CD4-positive, CD25-positive, alpha-beta regulatory T cell (primary cell): ENCODE results near the gene PALD1. TPM values are rescaled to one million over a fixed set of nuclear protein-coding genes. Genes with fewer than 3 reads are reported as not detected.

Source experiments
- ATAC-seq, 2 donors: fragments of 150-1000 bp; cut with Tn5 transposase; one replicate each; pipeline ENCODE4 v1.10.0; 2021; ENCODE audit warnings: low read depth in 2 of 2, moderate number of reproducible peaks in 2 of 2, moderate library complexity in 1 of 2
- DNase-seq, 3 donors: peaks; one replicate each; pipeline versions ENCODE4 v3.0.0 to v3.0.0-alpha.2; 2012 to 2022; ENCODE audit warnings: mixed read lengths in 1 of 3
- H3K27ac ChIP-seq: one replicate; pipeline ENCODE4 v1.7.0; 2013; ENCODE audit warnings: mild to moderate bottlenecking, low read length; ENCODE audit not compliant: insufficient read depth, poor library complexity, severe bottlenecking
- H3K27me3 ChIP-seq: one replicate; pipeline ENCODE4 v1.7.0; 2013; ENCODE audit warnings: low read length; ENCODE audit not compliant: control insufficient read depth, insufficient read depth
- H3K36me3 ChIP-seq: one replicate; pipeline ENCODE4 v1.7.0; 2013; ENCODE audit warnings: mild to moderate bottlenecking, low read length, moderate library complexity; ENCODE audit not compliant: control insufficient read depth, insufficient read depth
- H3K4me1 ChIP-seq: 2 replicates; pipeline ENCODE4 v1.7.0; 2013; ENCODE audit warnings: mild to moderate bottlenecking, low read length; ENCODE audit not compliant: insufficient read depth, control insufficient read depth, poor library complexity, severe bottlenecking
- H3K4me3 ChIP-seq: one replicate; pipeline ENCODE4 v1.7.0; 2013; ENCODE audit warnings: low read depth, mild to moderate bottlenecking, low read length, moderate library complexity
- H3K9me3 ChIP-seq, 2 experiments: 1 replicate in 1 of 2; 2 replicates in 1 of 2; pipeline ENCODE4 v1.7.0; 2013; ENCODE audit warnings: low read length in 2 of 2, mild to moderate bottlenecking in 1 of 2, moderate library complexity in 1 of 2; ENCODE audit not compliant: control insufficient read depth in 2 of 2
- H3K27ac Mint-ChIP-seq, 3 donors: one replicate each; pipeline ENCODE4 v1.8.0; 2020 to 2022; ENCODE audit warnings: mild to moderate bottlenecking in 3 of 3, mixed read lengths in 3 of 3, moderate library complexity in 2 of 3
- H3K27me3 Mint-ChIP-seq: one replicate; pipeline ENCODE4 v1.8.0; 2022; ENCODE audit warnings: mild to moderate bottlenecking, mixed read lengths
- H3K36me3 Mint-ChIP-seq: one replicate; pipeline ENCODE4 v1.8.0; 2020; ENCODE audit warnings: mixed read lengths
- H3K4me1 Mint-ChIP-seq, 4 donors: one replicate each; pipeline ENCODE4 v1.8.0; 2020 to 2022; ENCODE audit warnings: mixed read lengths in 4 of 4, mild to moderate bottlenecking in 1 of 4
- H3K4me3 Mint-ChIP-seq, 4 donors: one replicate each; pipeline ENCODE4 v1.8.0; 2020 to 2022; ENCODE audit warnings: mild to moderate bottlenecking in 4 of 4, mixed read lengths in 4 of 4, moderate library complexity in 3 of 4
- H3K9me3 Mint-ChIP-seq, 7 donors: one replicate each; pipeline ENCODE4 v1.8.0; 2020 to 2022; ENCODE audit warnings: mixed read lengths in 7 of 7, mild to moderate bottlenecking in 3 of 7, moderate library complexity in 2 of 7
- polyA plus RNA-seq, 4 donors: library from polyadenylated mRNA; unstranded; fragments of 300-500 nt; fragmentation: Illumina TruSeq; gene quantifications; one replicate each; pipeline ENCODE4 v1.2.3, GENCODE V29; 2021
- total RNA-seq: library from RNA; stranded (reverse); gene quantifications from one replicate; pipeline ENCODE4 v1.2.3, GENCODE V29; 2022

PALD1 gene
- total and polyA plus RNA-seq, 5 donors from 2014 or later = not detected

- peak overlapping the region; percentile 18 to 79 (median 32) for H3K27ac Mint-ChIP-seq
- Histone ChIP-seq H3K27me3 (no peaks in the 10 kb centered on the region), H3K36me3 (no peaks in the 10 kb centered on the region), H3K9me3 (no peaks in the 10 kb centered on the region), H3K27ac (no peak overlapping the region), H3K4me1 (peaks cover 3% of the 10 kb centered on the region), H3K4me3 (peak overlapping the region; percentile 68)
- H3K4me3 Mint-ChIP-seq = peak overlapping the region; percentile 5 to 86 (median 72)
- DNase-seq = peak; percentile 42 to 78 (median 64)
- H3K4me1 Mint-ChIP-seq = peaks cover 4 to 17% (median 11%) of the 10 kb centered on the region in 4 donors
- ATAC-seq = peak; percentile 88 to 91
- peaks cover 7% of the 10 kb centered on the region for H3K27me3 Mint-ChIP-seq
- H3K36me3 Mint-ChIP-seq = no peaks in the 10 kb centered on the region
- H3K9me3 Mint-ChIP-seq = no peaks in the 10 kb centered on the region
Observed at GRCh38 chr10:70558871-70559810, 80.6 kb downstream of the PALD1 start.

- H3K9me3 Mint-ChIP-seq = no peaks in the 10 kb centered on the region
- Histone ChIP-seq H3K4me1 (peaks cover 3% of the 10 kb centered on the region), H3K27ac (no peak overlapping the region), H3K36me3 (no peaks in the 10 kb centered on the region), H3K4me3 (no peak overlapping the region), H3K9me3 (no peaks in the 10 kb centered on the region), H3K27me3 (no peaks in the 10 kb centered on the region)
- H3K27ac Mint-ChIP-seq = peak overlapping the region in 2 of 3 donors; percentile 18 to 32
- peak overlapping the region in 2 of 4 donors; percentile 64 to 86 for H3K4me3 Mint-ChIP-seq
- H3K27me3 Mint-ChIP-seq = peaks cover 7% of the 10 kb centered on the region
- no peak for ATAC-seq
- peaks cover 4 to 17% (median 11%) of the 10 kb centered on the region in 4 donors for H3K4me1 Mint-ChIP-seq
- no peak for DNase-seq
- H3K36me3 Mint-ChIP-seq = no peaks in the 10 kb centered on the region
Observed at GRCh38 chr10:70559861-70560260, 81.3 kb downstream of the PALD1 start.

DNA sequence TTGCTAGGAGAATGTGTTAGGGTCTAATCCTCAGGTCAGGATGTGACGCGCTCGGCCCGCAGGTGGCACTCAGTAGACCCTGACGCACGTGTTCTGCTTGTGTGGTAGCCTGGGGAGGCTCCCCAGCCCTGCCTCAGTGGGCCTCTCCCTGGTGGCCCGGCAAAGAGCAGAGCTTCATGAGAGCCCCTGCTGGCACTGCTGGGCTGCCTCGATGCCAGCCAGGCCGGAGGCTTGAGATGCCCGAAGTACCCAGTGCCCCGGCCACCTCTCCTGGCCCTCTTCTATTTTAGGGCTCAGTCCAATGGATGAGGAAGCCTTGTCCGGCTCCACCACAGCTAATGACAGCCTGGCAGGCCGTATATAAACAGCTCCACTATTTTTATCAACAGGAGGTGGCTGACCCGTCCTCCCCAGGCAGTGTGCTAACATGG is 82.0 kb downstream of the PALD1 start:
- Mint-ChIP-seq H3K27ac (peak overlapping the region in 1 of 3 donors; percentile 18), H3K9me3 (no peaks in the 10 kb centered on the region), H3K4me1 (peaks cover 4 to 17% (median 11%) of the 10 kb centered on the region in 4 donors), H3K27me3 (peaks cover 7% of the 10 kb centered on the region), H3K36me3 (no peaks in the 10 kb centered on the region), H3K4me3 (no peak overlapping the region)
- Histone ChIP-seq H3K36me3 (no peaks in the 10 kb centered on the region), H3K4me1 (peaks cover 3% of the 10 kb centered on the region), H3K27me3 (no peaks in the 10 kb centered on the region), H3K4me3 (no peak overlapping the region), H3K9me3 (no peaks in the 10 kb centered on the region), H3K27ac (no peak overlapping the region)
- DNase-seq = no peak
- no peak for ATAC-seq

- ATAC-seq (no peak), DNase-seq (no peak)
- Histone ChIP-seq H3K36me3 (no peaks in the 10 kb centered on the region), H3K9me3 (no peaks in the 10 kb centered on the region), H3K4me3 (no peak overlapping the region), H3K4me1 (peaks cover 3% of the 10 kb centered on the region), H3K27ac (no peak overlapping the region), H3K27me3 (no peaks in the 10 kb centered on the region)
- Mint-ChIP-seq H3K27me3 (peaks cover 7% of the 10 kb centered on the region), H3K27ac (no peak overlapping the region), H3K9me3 (no peaks in the 10 kb centered on the region), H3K4me1 (peaks cover 4 to 17% (median 11%) of the 10 kb centered on the region in 4 donors), H3K36me3 (no peaks in the 10 kb centered on the region), H3K4me3 (no peak overlapping the region)
Observed at GRCh38 chr10:70561070-70561469, 82.5 kb downstream of the PALD1 start.

DNA sequence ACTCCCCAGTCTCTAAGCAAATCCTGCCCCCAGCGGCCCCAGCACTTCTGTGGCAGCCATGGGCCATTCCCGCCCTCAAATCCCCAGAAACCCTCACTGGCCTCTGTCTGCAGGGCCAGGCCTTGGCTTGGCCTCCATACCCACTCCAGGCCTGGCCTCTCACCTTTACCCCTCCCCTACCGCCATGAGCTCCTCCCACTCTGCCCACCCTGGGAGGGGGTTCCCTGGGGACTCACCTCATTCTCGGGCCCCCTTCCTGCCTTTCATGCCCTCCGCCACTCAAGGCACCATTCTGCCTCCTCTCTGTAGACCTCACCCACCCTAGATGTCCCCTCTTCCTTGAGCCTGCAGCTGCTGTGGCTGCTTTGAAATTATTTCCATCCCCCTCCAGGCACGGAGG is 83.0 kb downstream of the PALD1 start:
- DNase-seq = no peak

DNA sequence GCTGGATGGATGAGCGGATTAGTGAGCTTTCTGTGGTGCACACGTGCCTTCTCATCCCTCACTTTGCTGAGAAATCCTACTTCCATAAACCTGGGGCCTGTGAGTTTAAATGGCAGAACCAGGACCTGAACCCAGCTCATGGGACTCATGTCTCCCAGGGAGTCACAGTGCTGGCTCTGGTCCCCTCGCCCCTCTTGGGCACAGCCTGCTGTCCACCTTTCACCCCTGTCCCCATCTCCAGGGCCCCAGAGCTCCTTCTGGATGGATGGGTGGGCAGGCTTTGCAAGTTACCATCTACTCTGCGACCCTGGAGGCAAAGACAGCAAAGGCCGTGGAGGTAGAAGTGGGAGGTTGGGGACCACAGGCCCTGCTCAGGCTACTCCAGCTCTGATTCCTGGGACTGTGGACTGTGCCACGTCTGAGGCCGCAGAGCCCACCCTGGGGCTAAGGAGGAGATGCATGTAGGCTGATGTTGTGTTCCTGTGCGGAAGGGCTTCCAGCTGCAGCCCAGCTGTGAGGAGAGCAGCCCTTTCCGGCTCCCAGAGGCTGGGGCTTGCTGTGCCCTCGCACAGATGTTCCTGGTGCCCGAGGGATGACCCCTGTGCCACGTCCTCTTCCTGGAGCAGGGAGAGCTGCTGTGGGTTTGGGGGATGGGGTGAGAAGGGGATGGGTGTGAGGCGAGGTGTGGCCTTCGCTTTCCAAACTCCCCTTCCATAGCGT is 83.6 kb downstream of the PALD1 start:
- H3K36me3 ChIP-seq = no peaks in the 10 kb centered on the region
- no peak overlapping the region for H3K27ac ChIP-seq
- H3K27ac Mint-ChIP-seq = no peak overlapping the region
- DNase-seq (no peak), ATAC-seq (no peak)
- peaks cover 4 to 17% (median 11%) of the 10 kb centered on the region in 4 donors for H3K4me1 Mint-ChIP-seq
- no peaks in the 10 kb centered on the region for H3K9me3 Mint-ChIP-seq
- no peaks in the 10 kb centered on the region for H3K27me3 ChIP-seq
- H3K4me3 Mint-ChIP-seq = no peak overlapping the region
- H3K9me3 ChIP-seq = no peaks in the 10 kb centered on the region
- peaks cover 7% of the 10 kb centered on the region for H3K27me3 Mint-ChIP-seq
- H3K4me1 ChIP-seq = peaks cover 3% of the 10 kb centered on the region
- H3K36me3 Mint-ChIP-seq = no peaks in the 10 kb centered on the region
- H3K4me3 ChIP-seq = no peak overlapping the region

More for the DNA sequence above, 83.0 kb downstream of the PALD1 start:
- Mint-ChIP-seq H3K27me3 (peaks cover 7% of the 10 kb centered on the region), H3K9me3 (no peaks in the 10 kb centered on the region), H3K4me3 (no peak overlapping the region), H3K27ac (no peak overlapping the region), H3K4me1 (peaks cover 4 to 17% (median 11%) of the 10 kb centered on the region in 4 donors), H3K36me3 (no peaks in the 10 kb centered on the region)
- Histone ChIP-seq H3K27me3 (no peaks in the 10 kb centered on the region), H3K4me1 (peaks cover 3% of the 10 kb centered on the region), H3K27ac (no peak overlapping the region), H3K36me3 (no peaks in the 10 kb centered on the region), H3K9me3 (no peaks in the 10 kb centered on the region), H3K4me3 (no peak overlapping the region)
- no peak for ATAC-seq

- DNase-seq (no peak), ATAC-seq (no peak)
- Histone ChIP-seq H3K9me3 (no peaks in the 10 kb centered on the region), H3K4me3 (no peak overlapping the region), H3K36me3 (no peaks in the 10 kb centered on the region), H3K4me1 (peaks cover 3% of the 10 kb centered on the region), H3K27me3 (no peaks in the 10 kb centered on the region), H3K27ac (no peak overlapping the region)
- H3K36me3 Mint-ChIP-seq = no peaks in the 10 kb centered on the region
- H3K9me3 Mint-ChIP-seq = no peaks in the 10 kb centered on the region
- peaks cover 7% of the 10 kb centered on the region for H3K27me3 Mint-ChIP-seq
- no peak overlapping the region for H3K4me3 Mint-ChIP-seq
- peaks cover 4 to 17% (median 11%) of the 10 kb centered on the region in 4 donors for H3K4me1 Mint-ChIP-seq
- peak overlapping the region in 2 of 3 donors; percentile 70 to 87 for H3K27ac Mint-ChIP-seq
Observed at GRCh38 chr10:70563230-70563629, 84.7 kb downstream of the PALD1 start.
